ENCODE measurements around the gene FRY.

The FRY gene

DNA sequence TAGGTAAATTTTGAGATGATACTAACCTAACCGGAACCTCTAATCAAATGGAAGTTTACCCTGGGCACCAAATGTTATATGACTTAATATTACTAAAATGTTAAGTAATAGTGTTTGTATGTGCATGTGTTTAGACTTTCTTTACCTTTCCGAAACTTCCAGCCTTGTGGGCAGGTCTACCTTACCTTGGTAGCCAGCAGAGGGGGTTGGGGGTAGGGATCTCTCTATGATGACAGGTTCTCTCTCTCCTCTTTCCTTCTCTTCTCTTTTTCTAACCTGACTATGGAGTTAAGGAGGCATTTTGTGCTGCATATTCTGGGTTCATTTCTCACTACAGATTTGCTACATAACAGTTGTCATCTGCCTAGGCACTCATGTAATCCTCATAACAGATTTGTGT lies 6.8 kb upstream of the FRY start:
- DNase-seq (ENCODE audit: low read depth) = no peak
- no peak overlapping the region for H3K4me3 ChIP-seq (replicated peaks; ENCODE audit: low read depth, low read length)
- TF ChIP-seq, protein P1, sequence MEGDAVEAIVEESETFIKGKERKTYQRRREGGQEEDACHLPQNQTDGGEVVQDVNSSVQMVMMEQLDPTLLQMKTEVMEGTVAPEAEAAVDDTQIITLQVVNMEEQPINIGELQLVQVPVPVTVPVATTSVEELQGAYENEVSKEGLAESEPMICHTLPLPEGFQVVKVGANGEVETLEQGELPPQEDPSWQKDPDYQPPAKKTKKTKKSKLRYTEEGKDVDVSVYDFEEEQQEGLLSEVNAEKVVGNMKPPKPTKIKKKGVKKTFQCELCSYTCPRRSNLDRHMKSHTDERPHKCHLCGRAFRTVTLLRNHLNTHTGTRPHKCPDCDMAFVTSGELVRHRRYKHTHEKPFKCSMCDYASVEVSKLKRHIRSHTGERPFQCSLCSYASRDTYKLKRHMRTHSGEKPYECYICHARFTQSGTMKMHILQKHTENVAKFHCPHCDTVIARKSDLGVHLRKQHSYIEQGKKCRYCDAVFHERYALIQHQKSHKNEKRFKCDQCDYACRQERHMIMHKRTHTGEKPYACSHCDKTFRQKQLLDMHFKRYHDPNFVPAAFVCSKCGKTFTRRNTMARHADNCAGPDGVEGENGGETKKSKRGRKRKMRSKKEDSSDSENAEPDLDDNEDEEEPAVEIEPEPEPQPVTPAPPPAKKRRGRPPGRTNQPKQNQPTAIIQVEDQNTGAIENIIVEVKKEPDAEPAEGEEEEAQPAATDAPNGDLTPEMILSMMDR (IDR thresholded peaks at IDR 0.05; ENCODE audit: low read length, missing control alignments) = no peak

DNA sequence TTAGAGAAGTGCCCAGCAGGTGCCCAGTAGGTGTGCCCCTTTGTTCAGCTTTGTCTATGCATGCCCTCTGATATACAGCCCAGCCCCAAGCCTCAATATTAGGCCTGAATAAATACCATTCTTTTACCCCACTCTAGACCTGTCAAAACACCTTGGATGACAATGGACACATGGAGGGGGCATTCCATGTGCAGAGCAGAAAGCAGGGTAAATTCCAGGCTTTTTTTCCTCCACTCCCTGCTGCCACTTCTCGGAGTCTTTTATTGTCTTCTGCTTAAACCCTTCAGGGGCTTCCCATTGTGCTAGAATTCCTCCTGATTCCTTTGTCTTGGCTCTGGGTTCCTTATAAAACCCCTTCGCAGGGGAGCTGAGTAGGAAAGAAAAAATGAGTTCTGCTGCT lies 5.8 kb upstream of the FRY start:
- DNase-seq (ENCODE audit: low read depth) = no peak
- TF ChIP-seq, protein P1 (IDR thresholded peaks at IDR 0.05; ENCODE audit: low read length, missing control alignments) = no peak
- H3K4me3 ChIP-seq (replicated peaks; ENCODE audit: low read depth, low read length) = no peak overlapping the region

DNA sequence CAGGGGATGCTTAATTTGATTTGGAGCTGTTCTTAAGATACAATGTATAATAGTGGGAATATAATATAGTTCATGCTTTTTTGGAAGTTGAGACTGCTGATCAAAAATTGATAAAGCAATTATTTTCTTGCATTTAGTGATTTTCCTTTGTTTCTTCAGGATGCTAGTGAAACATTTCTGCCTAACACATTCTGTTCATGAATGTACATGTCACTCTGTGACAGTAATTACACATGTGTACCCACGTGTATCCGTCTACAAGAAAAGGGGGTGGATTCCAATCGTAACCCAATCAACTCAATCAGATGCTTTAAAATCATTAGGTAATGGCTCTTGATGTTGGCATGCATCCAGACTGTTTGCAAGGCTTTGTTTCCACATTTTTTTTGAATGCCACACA lies 5.0 kb upstream of the FRY start:
- no peak overlapping the region for H3K4me3 ChIP-seq (replicated peaks; ENCODE audit: low read depth, low read length)
- DNase-seq (ENCODE audit: low read depth) = no peak
- TF ChIP-seq, protein P1 (IDR thresholded peaks at IDR 0.05; ENCODE audit: low read length, missing control alignments) = no peak

DNA sequence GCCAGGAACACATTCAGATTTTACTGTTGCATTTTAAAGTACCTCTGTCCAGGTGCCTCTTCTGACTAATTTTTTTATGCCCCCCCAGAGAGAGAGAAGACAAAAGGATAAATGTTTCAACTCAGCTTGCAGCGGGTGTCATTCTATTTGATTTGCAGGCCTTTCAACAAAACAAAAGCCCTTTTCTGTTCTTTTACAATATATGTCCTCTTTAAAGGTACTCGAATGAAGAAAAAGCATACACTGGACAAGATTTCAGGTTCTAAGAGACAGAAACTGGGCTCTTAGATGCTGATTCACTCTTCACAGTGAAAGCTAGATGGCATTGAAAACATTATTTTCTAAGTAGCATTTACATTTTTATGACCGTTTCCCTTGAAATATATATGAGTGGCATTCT lies 2.9 kb upstream of the FRY start:
- no peak for DNase-seq (ENCODE audit: low read depth)
- TF ChIP-seq, protein P1 (IDR thresholded peaks at IDR 0.05; ENCODE audit: low read length, missing control alignments) = no peak
- no peak overlapping the region for H3K4me3 ChIP-seq (replicated peaks; ENCODE audit: low read depth, low read length)

DNA sequence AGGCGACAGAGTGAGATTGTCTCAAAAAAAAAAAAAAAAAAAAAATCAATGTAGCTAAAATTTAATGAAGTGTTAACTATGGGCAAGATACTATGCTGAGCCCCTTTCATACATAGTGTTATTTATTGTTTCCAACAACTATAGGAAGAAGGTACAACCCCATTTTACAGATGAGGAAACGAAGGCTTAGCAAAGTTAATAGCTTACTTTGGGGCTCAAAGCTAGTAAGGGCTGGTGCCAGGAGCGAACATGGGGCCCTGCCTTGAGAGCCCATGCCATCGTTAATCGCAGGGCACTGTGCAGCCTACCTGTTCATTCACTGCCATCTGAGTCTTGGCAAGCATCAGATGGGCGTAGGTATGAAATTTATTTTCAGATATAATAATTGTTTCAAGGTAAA lies 1.9 kb upstream of the FRY start:
- H3K4me3 ChIP-seq (replicated peaks; ENCODE audit: low read depth, low read length) = no peak overlapping the region
- TF ChIP-seq, protein P1 (IDR thresholded peaks at IDR 0.05; ENCODE audit: low read length, missing control alignments) = no peak
- no peak for DNase-seq (ENCODE audit: low read depth)

DNA sequence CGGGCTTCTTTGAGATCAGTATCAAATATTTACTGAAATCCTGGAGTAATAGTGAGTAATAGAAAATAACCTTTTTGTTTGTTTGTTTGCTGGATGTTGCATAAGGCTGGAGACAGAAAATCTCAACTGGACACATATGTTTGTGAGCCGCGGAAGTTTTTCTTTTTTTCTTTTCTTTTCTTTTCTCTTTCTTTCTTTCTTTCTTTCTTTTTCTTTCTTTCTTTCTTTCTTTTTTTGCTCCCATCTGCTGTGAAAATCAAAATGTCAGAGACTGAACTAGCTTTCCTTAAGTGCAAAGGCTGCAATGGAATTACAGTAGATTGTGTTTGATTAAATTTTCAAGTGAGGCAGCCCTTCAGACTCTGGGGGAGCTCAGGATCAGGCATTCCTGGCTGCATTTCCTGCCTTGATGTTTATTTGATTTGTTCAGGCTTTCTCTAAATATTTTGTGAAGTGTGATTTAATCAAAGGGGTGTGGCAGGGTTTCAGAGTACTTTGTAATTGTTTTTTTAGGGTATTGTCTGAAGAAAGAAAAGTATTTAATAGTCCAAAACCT lies 319 bp downstream of the FRY start:
- TF ChIP-seq, protein P1 (IDR thresholded peaks at IDR 0.05; ENCODE audit: low read length, missing control alignments) = no peak
- peak overlapping the region; percentile 71 for H3K4me3 ChIP-seq (replicated peaks; ENCODE audit: low read depth, low read length)

DNA sequence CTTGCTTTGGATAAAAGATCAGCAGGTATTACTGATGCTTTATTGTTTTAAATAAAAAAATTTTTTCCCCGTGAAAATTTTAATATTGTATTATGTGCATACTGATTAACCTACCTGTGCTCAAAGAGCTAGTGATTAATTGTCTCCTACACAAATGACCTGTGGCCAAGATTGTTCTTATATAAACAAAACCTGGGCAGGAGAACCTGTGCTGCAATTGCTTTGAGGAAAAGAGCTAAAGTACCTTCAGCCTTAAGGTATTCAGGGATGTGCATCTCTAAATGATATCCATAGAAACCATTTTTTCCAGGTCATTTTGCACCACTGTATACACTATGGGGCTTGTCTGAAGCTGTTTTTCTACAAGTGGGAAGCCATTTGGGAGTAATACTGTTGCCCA lies 1.2 kb downstream of the FRY start:
- H3K4me3 ChIP-seq (replicated peaks; ENCODE audit: low read depth, low read length) = no peak overlapping the region
- TF ChIP-seq, protein P1 (IDR thresholded peaks at IDR 0.05; ENCODE audit: low read length, missing control alignments) = no peak

More for the DNA sequence above, 319 bp downstream of the FRY start:
- DNase-seq (ENCODE audit: low read depth) = no peak

More for the DNA sequence above, 1.2 kb downstream of the FRY start:
- DNase-seq (ENCODE audit: low read depth) = no peak

All from fibroblast of pulmonary artery (primary cell).